Measurements from ENCODE around the gene TMEM245.

DNA sequence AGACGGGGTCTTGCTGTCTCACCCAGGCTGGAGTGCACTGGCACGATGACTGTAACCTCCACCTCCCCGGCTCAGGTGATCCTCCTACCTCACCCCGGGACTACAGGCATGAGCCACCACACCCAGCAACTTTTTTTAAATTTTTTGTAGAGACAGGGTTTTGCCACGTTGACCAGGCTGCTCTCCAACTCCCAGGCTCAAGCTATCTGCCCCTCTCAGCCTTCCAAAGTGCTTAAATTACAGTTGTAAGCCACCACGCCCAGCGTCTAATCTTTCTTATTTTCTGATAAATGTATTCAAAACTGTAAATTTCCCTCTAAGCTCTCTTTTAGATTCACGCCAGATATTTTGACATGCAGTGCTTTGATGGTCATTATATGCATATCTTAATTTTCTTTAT lies 37.0 kb upstream of the TMEM245 start:
- TF ChIP-seq, protein P1, sequence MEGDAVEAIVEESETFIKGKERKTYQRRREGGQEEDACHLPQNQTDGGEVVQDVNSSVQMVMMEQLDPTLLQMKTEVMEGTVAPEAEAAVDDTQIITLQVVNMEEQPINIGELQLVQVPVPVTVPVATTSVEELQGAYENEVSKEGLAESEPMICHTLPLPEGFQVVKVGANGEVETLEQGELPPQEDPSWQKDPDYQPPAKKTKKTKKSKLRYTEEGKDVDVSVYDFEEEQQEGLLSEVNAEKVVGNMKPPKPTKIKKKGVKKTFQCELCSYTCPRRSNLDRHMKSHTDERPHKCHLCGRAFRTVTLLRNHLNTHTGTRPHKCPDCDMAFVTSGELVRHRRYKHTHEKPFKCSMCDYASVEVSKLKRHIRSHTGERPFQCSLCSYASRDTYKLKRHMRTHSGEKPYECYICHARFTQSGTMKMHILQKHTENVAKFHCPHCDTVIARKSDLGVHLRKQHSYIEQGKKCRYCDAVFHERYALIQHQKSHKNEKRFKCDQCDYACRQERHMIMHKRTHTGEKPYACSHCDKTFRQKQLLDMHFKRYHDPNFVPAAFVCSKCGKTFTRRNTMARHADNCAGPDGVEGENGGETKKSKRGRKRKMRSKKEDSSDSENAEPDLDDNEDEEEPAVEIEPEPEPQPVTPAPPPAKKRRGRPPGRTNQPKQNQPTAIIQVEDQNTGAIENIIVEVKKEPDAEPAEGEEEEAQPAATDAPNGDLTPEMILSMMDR (conservative IDR thresholded peaks at IDR 0.05 in 1 of 2, IDR thresholded peaks at IDR 0.05 in 1 of 2; ENCODE audit: low read depth in 1 of 2, low read length in 2 of 2) = no peak
- TF ChIP-seq EZH2 (IDR thresholded peaks at IDR 0.05; ENCODE audit: low read length, missing control alignments) = no peak
